HG03039 (cell line): Measurements from ENCODE around the gene PURB.
"Not testable (repeated sequence)": the region's sequence is repeated elsewhere in the genome, so short reads cannot be mapped to it uniquely, and the experiment has no call there.

Source experiments
- ATAC-seq: cut with Tn5 transposase; IDR thresholded peaks from one replicate; pipeline ENCODE4 v1.9.1; 2021; ENCODE audit warnings: mild to moderate bottlenecking, moderate library complexity; ENCODE audit not compliant: unreplicated experiment

The PURB gene

DNA sequence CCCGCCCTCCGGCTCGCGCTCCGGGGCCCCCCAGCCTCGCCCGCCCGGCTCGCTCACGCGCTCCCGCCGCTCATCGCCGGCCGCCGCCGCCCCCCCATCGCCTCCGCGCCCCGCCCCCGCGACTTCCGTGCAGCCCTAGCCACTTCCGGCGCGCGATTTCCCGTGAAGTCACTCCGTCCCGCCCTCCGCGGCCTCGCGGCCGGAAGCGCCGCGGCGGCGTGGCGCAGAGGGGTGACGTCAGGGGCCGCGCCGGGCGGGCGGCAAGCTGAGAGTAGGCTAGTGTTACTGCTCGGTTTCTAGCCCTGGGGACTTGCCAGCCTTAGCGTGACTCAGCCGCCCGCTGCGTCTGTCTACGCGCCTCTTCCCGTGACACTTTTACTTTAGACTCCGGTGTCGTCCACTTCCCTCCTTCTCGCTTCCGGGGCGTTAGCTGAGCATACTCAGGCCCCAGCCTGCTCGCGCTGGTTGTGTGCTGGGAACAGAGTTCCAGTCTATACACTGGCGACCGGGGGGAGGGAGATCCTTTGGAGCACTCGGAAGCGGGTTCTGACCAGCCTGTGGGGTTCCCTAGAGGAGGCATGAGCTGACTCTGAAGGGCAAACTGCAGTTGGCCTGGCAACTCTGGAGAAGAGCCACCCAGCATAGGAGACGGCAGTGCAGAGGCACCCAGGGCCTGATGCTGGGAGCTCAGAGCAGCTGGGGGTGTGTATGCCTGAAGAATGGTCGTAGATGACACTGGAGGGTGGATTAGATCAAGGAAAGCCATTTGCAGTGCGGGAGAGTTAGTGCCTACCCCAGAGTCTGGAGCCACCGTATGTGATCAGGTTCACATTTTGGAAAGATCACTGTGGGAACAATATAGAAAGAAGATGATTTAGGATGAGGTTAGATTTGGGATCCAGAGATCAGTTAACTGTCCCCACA, at the start of gene PURB:
Gene PURB (minus strand): TSS at position 137 of the 924 bp plus-strand sequence. CDS start 182 bp downstream, outside the sequence.
- ATAC-seq, result peak; percentile 79

DNA sequence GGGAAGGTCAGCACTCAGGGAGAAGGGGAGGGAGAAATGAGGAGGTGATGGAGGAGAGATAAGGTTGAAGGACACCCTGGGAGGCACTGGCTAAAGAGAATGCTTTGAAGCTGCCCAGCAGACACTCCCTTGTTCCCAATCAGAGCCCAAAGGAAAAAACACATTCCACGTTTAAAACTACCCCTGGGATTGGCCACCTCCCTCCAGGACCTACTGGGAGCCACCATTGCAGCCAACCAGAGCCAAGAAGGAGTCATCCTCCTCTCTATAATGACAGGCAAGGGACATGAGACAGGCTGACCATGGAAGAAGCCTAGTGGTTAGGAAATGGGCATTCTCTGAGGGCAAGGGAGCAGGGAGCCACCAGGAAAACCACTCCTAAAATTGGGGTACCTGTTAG, 49.7 kb upstream of the PURB start:
- ATAC-seq, result no peak

- not testable (repeated sequence) for ATAC-seq
Observed at GRCh38 chr7:44934510-44934909, 49.2 kb upstream of the PURB start.

GRCh38 chr7:44930921-44931320, 45.6 kb upstream of the PURB start:
- no peak for ATAC-seq

DNA sequence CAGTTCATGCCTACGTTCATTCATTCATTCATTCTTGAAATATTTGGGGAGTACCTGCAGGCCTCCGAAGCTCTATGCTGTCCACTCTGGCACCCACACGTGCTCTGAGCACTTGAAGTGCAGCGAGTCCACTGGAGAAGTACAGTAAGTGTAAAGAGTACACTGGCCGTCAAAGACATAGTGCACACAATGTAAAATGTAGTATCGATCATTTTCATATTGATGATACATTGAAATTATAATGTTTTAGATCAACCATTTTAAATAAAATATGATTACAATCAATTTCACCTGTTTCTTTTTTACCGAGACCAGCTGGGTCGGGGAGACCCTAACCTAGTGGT, 37.0 kb upstream of the PURB start:
- no peak for ATAC-seq

DNA sequence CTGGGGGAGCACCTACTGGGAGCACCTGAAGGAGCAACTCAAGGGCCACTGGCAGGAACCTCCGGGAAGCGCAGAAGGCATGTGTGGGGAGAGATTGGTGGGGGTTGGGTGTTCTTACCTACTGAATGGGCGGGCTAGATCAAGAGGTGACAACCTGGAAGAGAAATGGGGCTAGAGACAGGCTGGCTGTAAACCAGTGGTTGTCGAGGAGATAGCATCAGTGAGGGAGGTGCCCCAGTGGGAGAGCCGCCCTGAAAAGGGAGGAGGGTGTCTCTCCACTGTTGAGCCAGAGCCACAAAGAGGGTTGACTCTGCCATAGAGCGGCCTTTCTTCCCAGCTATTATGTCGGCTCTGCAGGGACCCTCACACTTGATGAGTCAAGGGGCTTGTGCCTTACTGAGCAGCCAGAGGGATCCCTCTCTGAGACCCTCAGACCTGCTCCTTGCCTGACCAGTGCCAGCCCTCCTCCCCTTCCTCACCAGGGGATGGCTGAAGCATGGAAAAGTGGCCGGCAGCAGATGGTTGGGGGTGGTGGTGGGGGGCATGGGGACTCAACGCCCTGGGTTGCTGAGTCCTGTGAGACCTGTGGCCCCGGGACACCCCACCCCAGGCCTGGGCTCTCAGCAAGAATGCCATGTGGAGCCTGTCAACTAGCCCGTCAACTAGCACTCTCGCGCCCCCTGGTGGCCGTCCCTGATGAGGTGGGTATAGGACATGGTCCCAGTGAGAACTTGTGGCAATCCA, 36.4 kb upstream of the PURB start:
- peak; percentile 61 for ATAC-seq

- ATAC-seq, result no peak
Observed at GRCh38 chr7:44920119-44920518, 34.8 kb upstream of the PURB start.

GRCh38 chr7:44918029-44918428, 32.7 kb upstream of the PURB start:
- no peak for ATAC-seq

DNA sequence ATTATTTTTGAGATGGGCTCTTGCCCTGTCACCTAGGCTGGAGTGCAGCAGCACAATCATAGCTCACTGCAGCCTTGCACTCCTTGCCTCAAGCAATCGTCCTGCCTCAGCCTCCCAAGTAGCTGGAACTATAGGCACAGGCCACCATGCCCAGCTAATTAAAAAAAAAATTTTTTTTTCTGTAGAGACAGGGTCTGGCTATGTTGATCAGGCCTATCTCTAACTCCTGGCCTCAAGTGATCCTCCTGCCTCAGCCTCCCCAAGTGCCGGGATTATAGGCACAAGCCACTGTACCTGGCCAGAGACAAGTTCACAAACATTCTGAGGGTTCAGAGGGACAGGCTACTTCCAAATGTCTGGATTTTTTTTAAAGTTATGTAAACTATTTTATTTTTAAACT, 32.1 kb upstream of the PURB start:
- ATAC-seq, result no peak

GRCh38 chr7:44914992-44915607, 29.8 kb upstream of the PURB start:
- peak; percentile 79 for ATAC-seq

DNA sequence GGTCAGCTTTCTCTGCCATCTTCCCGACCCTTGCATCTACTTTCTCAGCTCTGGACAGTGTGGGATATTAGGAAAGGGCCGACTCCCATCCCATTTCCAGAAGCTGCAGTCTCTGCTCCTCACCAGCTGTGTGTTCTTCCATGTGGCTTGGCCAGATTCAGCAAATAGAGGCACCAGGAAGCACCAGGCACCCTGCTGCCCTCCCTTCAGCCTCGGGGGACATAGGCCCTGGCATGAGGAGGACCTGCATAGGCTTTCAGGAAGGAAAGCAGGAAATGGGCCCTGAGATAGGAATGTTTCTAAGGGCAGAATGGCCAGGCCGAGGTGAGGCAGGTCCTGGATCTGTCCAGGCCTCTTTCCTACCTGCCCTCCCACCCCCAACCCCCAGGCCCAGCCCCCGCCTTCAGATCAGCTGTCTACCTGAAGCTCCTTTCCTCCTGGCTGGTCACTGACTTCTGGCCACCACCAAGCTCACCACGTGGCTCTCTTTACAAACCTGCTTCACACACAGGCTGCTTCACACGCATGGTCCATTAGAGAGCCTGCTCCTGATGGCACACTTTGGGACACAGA, 27.5 kb upstream of the PURB start:
- ATAC-seq, result no peak

GRCh38 chr7:44911911-44912310, 26.6 kb upstream of the PURB start:
- no peak for ATAC-seq

DNA sequence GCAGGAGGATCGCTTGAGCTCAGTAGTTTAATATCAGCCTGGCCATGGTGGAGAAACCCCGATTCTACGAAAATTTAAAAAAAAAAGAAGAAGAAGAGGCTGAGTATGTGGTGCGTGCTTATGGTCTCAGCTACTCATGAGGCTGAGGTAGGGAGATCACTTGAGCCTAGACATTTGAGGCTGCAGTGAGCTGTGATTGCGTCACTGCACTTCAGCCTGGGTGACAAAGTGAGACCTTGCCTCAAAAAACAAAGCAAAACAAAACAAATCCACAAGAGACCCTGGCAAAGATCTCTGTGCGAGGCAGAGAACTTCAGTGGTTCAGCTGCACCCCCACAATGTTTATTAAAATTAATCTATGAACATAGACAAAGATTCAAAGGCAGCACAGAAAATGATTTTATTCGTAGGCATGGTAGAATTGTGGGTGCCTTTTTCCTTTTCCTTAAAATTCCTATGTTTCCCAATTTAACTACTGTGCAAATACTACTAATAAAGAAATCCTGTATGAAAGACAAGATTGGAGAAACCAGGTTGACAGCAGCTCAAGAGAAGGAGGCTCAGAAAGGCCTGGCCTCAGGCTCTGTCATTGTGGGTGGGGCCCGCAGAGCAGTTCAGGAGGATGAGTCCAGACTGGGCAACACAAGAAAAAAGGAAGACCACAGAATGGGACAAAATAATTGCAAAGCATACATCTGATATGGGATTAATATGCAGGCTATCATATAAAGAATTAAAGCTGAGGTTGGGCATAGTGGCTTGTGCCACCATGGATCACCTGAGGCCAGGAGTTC, 24.5 kb upstream of the PURB start:
- ATAC-seq, result no peak

- ATAC-seq, result no peak
Observed at GRCh38 chr7:44906965-44907364, 21.6 kb upstream of the PURB start.

GRCh38 chr7:44905002-44905635, 19.8 kb upstream of the PURB start:
- ATAC-seq, result no peak

DNA sequence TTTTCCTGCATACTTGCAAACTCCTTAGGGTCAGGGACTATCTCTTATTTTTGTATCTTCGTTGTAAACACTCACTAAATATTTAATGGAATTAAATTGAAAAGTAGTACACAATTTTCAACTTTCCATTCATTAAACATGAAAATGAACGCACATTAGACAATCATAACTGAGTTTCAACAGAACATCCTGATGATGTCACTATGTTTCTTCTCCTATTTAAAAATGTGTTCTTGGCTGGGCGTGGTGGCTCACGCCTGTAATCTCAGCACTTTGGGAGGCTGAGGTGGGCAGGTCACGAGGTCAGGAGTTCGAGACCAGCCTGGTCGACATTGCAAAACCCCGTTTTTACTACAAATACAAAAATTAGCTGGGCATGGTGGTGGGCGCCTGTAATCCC, 14.1 kb upstream of the PURB start:
- no peak for ATAC-seq

- ATAC-seq, result no peak
Observed at GRCh38 chr7:44898039-44898438, 12.7 kb upstream of the PURB start.

DNA sequence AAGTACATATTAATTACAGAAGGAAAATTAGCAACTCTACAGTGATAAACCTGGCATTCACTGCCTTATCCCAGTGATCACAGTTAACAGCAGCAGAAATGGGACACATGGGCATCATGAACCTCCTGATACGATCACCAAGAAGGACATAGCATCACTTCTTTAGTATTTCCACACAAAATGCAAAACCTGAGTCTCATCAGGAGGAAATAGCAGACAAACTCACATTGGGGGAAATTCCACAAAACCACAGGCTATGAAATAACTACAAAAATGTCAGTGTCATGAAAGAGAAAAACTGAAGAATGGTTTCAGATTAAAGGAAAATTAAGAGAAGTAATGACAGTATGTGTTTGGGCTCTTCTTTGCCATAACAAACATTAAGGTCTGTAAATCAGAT, 12.0 kb upstream of the PURB start:
- no peak for ATAC-seq

GRCh38 chr7:44894888-44895580, 9.7 kb upstream of the PURB start:
- no peak for ATAC-seq
